HG03354 (cell line): ENCODE measurements around the gene FAM234A.
"Not testable (repeated sequence)": the region's sequence is repeated elsewhere in the genome, so short reads cannot be mapped to it uniquely, and the experiment has no call there.

ENCODE experiments used
- ATAC-seq: cut with Tn5 transposase; IDR thresholded peaks from one replicate; pipeline ENCODE4 v1.9.1; 2021; ENCODE audit warnings: mild to moderate bottlenecking; ENCODE audit not compliant: unreplicated experiment, poor library complexity, severe bottlenecking

FAM234A gene, protein sequence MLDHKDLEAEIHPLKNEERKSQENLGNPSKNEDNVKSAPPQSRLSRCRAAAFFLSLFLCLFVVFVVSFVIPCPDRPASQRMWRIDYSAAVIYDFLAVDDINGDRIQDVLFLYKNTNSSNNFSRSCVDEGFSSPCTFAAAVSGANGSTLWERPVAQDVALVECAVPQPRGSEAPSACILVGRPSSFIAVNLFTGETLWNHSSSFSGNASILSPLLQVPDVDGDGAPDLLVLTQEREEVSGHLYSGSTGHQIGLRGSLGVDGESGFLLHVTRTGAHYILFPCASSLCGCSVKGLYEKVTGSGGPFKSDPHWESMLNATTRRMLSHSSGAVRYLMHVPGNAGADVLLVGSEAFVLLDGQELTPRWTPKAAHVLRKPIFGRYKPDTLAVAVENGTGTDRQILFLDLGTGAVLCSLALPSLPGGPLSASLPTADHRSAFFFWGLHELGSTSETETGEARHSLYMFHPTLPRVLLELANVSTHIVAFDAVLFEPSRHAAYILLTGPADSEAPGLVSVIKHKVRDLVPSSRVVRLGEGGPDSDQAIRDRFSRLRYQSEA

DNA sequence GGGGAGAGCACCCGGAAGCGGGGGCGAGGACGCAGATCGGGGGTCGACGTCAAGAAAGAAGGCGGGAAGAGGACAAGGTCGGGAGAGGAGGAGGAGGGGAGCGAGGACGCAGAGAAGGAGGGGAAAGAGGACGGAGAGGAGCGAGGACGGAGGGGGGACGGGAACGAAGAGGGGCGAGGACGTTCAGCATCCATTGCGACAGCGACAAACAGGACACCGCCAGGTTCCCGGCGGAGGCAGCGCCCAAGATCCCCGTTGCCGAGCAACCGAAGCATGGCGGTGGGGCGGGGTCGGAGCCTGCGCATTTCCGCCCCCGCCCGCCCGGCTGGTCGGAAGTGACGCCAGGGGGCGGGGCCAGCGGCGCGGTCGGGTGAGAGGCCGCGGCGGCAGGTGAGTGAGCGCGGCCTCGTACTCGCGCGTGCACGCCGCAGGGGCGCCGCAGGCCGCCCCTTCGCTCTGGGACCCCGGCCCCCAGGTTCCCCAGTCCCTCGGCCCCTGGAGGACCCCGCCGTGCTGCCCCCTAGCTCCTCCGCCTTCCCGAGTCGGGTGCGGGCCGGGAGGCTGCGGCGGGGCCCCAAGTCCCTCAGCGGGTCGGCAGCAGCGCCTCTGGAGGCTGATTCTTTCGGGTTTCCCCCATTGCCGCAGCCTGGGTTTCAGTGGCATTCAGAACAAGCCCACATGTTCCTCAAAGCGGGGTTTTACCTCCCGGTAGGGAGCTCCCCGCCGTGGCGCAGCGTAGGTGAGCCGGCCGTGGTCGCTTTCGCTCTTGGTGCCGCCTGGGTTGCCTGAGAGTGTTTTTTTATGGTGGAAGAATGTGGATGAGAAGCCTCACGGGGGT, at the start of gene FAM234A:
TSS of gene FAM234A (plus strand) at position 354 of the 838 bp plus-strand sequence. CDS start 19,593 bp downstream, outside the sequence.
- ATAC-seq: peak; percentile 86

DNA sequence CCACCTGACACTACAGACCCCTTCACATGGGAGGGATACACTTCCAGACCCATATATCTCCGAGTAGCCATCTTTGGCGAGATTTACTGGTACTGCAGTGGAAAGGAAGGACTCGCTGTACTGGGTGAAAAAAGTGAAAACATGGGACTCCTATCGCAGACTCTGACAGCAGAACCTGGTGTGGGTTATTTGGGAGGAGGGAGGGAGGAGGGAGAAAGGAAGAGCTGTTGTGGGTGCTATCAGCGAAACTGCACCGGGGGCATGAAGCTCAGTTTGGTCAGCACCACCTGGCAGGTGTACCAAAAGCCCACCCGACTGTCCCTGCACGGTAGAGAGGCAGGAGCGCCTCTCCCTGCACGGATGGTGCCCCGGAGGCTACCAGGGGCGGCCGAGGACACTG, 49.4 kb upstream of the FAM234A start:
- no peak for ATAC-seq

DNA sequence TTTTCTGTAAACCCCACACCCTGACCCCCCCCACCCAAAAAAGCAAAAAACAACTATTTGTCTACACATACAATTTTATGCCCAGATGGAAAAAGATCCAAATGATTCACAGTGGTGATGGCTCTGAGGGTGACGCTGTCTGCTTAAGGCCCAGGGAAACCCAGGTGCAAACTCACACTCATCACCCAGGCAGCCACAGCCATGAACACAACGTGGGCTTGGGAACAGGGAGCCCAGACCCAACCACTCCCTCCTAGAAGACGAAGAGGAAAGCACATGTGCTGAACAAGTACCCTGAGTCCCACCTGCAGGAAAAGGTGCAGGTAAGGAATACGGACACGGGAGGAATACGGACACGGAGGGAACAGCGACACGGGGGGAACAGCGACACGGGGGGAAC, 48.9 kb upstream of the FAM234A start:
- no peak for ATAC-seq

DNA sequence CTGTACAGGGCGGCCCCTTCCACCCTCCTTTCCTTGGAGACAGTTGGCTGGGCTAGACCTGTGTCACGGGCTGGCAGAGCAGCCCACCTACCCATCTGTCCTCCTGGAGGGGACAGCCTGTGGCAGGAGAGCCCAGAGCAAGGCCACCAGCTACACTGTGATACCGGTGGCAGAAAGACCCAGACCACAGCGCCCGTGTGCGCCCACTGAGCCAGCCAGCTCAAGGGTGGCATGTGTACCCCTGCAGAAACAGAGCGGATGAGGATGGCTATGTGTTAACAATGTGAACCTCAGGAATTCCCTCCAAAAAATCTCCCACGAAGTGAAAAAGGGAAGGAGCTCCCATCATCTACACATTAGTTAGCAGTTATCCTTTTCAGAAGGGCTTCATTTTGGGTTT, 47.3 kb upstream of the FAM234A start:
- ATAC-seq: no peak

DNA sequence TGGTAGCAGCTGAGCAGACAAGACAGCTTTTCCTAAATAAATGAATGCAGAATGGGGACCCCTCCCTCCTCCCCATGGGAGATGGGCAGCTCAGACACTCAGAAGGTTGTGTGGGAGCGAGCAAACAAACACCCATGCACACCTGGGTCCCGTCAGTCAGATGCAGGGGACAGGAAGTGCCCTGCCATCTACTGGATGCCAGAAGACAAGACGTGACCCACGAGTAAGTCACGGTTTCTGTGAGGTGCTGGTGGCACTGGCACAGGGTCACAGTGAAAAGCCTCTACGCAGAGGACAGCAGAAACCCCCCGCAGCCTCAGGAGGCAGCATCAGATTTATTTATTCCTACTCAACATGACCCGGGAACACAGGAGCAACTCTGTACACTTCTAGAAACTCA, 45.9 kb upstream of the FAM234A start:
- ATAC-seq: no peak

DNA sequence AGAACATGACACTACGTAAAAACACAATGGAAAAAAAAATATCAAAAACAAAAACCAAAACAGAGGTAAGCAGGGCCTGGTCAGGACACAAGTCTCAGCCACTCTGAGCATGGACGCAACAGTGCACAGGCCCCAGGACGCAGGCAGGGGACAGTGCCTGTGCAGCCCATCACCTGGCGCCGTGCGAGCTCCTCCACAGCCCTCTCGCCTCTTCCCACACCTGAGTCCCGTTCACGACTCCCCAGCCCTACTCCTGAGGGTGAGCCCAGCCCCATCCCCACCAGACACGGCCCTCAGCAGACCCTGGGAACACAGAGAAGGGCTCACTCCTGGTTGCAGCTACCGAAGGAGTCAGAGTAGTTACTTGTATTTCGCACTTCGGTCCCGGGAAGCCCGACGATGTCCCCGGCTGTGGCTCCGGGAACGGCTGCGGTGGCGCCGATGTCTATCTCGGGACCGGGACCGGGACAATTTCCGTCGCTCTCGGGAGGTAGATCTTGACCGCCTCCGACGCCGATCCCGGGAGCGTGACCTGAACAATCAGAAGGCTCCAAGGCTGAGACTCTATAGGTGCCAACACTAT, 44.9 kb upstream of the FAM234A start:
- ATAC-seq: no peak

DNA sequence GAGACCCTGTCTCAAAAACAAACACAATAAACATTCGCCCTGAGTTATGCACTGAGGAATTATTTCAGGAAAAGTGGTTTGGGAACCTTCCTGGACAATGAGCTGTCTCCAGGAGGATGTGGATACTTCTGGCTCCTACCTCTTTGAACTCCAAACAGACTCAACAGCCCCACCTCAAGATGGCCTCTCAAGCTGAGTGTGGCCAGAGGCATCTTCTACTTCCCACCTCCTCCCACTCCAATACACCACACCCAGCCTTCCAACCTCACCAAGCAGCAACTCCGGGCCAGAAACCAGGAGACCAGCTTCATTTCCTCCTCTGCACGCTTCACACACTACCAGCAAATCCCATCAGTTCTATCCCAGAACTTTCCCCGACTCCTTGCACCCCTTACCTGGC, 42.8 kb upstream of the FAM234A start:
- no peak for ATAC-seq

DNA sequence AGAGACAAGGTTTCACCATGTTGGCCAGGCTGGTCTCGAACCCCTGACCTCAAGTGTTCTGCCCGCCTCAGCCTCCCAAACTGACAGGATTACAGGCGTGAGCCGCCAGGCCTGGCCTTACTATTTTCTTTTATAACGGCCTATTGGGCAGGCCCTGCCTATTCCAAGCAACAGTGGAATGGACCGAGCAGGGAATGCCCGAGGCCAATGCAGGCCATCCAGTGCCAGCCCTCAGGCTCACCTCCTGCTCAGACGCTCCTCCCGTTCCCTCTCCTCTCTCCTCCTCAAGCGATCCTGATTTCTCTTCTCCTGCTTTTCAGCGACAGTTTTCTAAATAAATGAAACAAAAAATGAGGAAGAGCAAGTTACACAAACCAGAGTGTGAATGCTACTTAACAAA, 41.9 kb upstream of the FAM234A start:
- no peak for ATAC-seq

DNA sequence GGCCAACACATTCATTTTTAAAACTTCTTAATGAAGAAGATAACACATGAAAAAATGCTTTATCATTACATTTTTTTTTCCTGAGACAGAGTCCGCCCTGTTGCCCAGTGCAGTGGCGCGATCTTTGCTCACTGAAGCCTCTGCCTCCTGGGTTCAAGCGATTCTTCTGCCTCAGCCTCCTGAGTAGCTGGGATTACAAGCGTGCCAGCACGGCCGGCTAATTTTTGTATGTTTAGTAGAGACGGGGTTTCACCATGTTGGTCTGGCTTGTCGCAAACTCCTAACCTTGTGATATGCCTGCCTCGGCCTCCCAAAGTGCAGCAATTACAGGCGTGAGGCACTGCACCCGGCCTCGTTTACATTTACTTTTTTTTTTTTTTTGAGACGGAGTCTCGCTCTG, 41.2 kb upstream of the FAM234A start:
- ATAC-seq: no peak

DNA sequence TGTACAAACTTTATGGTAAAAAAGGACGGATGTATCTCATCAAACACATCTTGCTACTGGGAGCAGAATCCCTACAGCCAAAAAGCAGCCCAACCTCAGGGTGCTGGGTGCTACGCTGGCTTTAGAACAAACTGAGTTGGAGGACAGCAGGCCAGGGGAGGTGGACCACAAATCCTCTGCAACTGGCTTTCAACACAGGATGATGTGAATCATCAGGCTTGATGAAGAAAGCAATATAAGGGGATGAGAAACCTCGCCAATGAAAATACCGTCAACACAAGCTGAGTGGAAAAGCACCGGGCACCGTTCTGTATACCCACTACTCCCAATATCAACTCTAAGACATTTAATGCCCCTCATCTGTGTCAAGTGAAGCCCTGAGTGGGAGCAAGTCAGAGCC, 40.1 kb upstream of the FAM234A start:
- no peak for ATAC-seq

DNA sequence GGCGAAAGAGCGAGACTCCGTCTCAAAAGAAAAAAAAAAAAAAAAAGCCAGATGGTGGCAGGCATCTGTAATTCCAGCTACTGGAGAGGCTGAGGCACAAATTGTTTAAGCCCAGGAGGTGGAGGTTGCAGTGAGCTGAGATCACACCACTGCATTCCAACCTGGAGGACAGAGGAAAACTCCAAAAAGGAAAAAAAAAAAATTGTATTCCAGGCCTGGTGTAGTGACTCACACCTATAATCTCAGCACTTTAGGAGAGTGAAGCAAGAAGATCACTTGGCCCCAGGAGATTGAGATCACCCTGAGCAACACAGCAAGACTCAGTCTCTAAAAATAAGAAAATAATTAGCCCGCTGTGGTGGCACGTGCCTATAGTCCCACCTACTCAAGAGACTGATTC, 34.2 kb upstream of the FAM234A start:
- ATAC-seq: no peak

DNA sequence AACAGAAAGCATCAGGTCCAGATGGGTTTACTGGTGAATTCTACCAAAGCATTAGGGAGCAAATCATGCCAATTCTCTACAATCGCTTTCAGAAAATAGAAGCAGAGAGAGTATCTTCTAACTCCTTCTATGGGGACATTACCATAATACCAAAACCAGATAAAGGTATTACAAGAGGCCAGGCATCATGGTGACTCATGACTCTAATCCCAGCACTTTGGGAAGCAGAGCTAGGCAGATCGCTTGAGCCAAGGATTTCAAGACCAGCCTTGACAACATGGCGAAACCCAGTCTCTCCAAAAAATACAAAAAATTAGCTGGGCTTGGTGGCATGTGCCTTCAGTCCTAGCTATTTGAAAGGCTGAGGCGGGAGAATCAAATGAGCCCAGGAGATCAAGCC, 31.4 kb upstream of the FAM234A start:
- no peak for ATAC-seq

DNA sequence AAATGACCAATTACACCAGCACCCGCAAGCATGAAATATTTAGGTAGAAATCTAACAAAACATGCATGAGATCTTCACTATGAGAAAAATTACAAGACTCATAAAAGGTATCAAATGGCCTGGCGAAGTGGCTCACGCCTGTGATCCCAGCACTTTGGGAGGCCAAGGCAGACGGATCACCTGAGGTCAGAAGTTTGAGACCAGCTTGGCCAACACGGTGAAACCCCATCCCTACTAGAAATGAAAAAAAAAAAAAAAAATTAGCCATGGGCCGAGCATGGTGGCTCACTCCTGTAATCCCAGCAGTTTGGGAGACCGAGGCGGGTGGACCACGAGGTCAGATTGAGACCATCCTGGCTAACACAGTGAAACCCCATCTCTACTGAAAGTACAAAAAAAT, 30.6 kb upstream of the FAM234A start:
- not testable (repeated sequence) for ATAC-seq

DNA sequence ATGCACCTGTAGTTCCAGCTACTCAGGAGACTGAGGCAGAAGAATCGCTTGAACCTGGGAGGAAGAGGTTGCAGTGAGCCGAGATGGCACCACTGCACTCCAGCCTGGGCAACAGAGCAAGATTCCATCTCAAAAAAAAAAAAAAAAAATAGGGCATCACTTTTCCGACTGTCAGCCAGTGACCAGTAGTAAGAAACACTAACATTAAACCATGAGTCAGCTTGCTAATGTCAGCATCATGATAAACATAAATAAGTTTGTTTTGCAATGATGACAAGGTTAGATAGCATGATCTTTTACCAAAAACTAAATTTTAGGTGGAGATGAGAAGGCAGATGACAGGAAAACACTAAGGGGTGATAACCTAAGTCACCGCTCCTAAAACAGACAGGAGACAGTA, 25.3 kb upstream of the FAM234A start:
- ATAC-seq: not testable (repeated sequence)

DNA sequence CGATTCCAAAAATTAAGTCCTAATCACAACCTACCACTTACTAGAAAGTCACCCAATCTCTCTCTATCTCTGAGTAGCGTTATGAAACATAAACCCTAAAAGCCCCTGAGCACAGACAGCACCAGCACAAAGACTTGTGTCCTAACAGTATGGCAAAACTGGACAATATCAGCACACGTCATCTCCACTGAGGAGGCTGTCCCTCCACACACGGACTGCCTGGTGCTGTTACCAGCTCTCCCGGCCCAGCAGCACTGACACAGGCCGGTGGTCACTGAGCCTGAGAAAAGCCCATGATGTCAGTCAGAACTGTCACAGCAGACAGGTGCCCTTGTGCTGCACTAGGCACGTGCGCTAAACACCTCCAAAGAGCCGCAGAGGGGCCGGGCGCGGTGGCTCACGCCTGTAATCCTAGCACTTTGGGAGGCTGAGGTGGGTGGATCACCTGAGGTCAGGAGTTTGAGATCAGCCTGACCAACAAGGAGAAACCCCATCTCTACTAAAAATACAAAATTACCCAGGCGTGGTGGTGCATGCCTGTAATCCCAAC, 22.9 kb upstream of the FAM234A start:
- not testable (repeated sequence) for ATAC-seq

DNA sequence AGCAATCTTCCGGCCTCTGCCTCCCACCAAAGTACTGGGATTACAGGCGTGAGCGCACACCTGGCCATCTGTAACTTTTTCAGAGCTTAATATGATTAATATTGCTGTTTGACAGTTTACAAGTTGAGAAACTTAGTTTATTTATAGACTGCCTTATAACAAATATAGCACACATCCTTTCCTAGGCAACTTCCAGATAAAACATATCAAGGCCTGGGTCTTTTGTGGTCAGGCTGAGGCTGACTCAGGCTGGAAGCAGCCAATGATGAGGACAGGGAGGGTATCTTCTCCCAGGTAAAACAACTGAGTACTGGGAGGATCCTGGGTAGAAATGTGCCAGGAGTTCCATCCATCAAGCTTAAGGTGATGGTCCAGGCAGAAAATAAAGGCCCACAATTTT, 21.6 kb upstream of the FAM234A start:
- no peak for ATAC-seq

DNA sequence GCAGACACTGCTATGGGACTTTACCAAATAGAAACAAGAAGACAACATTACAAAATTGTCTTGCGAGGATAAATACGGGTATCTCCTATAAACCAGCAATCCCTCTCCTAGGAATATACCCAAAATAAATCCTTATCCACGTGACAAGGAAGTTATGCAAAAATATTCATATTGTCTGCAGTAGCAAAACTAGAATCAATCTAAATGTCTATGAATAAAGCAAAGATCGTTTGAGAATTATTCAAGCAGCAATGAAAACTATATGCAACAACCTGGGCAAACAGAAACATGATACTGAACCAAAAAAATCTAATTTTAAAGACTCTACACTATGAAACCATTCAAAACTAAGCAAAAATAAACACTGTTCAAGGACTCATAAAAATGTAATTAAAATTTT, 14.6 kb upstream of the FAM234A start:
- no peak for ATAC-seq

DNA sequence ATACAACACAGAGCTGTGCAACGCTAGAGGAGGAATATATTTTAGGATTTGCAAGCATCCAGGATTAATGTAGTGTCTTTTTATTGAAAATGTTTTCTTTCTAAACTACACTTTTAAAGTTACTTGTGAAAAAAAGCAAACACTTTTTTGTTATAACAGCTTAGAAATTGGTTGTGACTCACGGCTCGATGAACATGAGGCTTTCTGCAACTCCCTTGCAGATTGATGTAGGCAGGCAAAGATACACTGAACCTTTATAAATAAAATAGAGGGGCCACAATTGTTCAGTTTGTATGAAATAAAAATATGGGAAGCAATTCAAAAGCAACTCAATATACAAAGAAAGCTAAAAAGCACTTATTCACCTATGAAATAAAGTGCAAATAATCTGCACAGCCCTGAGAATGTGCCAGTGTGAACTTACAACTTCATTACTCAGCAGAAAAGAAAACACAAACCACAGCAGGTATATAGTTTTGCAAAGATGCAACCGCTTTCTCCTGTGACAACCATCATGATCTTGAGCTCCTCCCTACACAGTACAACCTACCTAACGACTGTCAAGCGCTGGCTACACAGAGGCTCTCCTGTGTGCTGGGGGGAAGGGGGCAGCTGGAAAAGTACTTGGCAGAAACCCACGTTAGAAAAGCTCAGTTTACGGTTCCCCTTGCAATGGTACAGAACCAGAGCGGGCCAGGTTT, 6.3 kb upstream of the FAM234A start:
- peak; percentile 17 for ATAC-seq
